HG02642 (cell line): Measurements from ENCODE around the gene ARFGEF2.
"Not testable (repeated sequence)": the region's sequence is repeated elsewhere in the genome, so short reads cannot be mapped to it uniquely, and the experiment has no call there.

ENCODE experiments used
- ATAC-seq: cut with Tn5 transposase; IDR thresholded peaks from one replicate; pipeline ENCODE4 v1.9.1; 2021; ENCODE audit warnings: mild to moderate bottlenecking; ENCODE audit not compliant: unreplicated experiment, poor library complexity

ARFGEF2 gene

DNA sequence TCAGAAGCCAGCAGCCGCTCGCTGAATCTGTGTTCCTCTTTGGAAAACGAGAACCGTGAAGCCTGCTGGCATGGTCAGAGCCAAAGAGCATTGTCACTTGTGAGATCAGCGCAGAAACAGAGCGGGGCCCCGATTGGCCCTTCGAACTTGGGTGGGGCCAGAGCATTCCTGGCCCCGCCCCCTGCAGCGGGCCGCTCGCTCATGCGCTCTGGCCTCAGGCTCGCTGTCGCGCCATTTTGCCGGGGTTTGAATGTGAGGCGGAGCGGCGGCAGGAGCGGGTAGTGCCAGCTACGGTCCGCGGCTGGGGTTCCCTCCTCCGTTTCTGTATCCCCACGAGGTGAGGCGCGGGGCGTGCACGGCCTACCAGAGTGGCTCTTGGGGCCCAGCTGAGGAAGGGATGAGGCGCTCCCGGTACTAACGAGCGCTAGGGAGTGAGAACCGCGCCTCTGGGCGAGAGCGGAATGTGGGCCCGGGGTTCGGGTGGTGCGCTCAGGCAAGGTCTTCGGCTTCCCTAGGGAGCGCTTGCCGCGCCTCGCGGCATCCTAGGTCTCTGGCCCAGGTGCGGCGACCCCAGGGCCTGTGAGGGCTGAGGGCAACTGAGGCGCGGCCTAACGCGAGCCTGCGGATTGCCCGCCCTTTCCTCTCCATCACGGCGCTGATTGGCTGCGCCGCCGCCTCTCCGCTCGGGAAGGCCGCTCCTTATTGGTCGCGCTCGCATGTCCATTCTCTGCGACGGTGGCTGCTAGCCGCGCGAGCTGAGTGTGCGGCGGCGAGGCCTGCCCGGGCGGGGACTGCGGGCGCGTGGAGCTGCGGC lies 124.8 kb downstream of the ARFGEF2 start, which contains the start of gene CSE1L:
Gene CSE1L, plus strand, starts transcription at position 226 of the 814 bp plus-strand sequence. CDS start 12,152 bp downstream, outside the sequence.
- peak; percentile 90 for ATAC-seq

DNA sequence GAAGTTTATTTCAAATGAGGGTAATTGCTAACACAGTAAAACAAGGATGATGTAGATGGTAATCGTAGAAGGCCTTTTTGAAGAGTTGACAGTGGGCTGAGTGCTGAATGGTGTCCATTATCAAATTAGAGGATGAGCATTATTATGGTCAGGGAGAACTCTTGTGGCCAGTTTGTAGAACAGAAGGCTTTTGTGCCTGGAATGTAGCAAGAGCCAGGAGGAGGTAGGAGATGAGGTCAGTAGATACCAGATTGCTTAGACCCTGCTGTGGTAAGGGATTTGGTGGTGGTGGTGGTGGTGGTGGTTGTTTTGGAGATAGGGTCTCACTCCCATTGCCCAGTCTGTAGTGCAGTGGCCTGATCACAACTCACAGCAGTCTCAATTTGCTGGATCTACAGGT lies 130.8 kb downstream of the ARFGEF2 start:
- no peak for ATAC-seq

- ATAC-seq = peak; percentile 52
Measured at GRCh38 chr20:49054056-49054643, 132.6 kb downstream of the ARFGEF2 start.

GRCh38 chr20:49063279-49063678 lies 141.8 kb downstream of the ARFGEF2 start:
- no peak for ATAC-seq

DNA sequence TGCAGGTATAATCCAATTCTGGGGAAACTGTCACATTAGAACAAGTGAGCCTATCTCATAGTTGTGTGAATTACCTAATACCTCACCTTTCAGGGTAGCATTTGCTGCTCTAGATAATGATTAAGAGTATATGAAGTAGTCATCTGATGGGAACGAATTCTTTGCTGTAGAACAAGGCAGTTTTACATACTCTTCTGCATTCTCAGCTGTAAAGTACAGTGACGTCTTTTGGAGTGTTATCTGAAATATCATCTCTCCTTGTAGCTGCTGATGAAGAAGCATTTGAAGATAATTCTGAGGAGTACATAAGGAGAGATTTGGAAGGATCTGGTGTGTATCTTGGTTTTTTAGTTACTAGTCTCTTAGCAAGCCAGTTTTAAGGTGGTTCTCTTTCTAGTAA lies 153.0 kb downstream of the ARFGEF2 start:
- ATAC-seq = no peak

- no peak for ATAC-seq
Measured at GRCh38 chr20:49078310-49078709, 156.8 kb downstream of the ARFGEF2 start.

DNA sequence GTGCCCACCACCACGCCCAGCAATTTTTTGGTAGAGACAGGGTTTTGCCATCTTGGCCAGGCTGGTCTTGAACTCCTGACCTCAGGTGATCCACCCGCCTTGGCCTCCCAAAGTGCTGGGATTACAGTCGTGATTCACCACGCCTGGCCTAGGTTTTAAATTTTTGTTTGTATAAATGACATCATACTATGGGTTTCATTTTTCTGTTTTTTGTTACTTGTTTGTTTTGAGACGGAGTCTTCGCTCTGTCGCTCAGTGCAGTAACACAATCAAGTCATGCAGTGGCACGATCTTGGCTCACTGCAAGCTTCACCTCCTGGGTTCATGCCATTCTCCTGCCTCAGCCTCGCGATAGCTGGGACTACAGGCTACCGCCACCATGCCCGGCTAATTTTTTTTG lies 160.8 kb downstream of the ARFGEF2 start:
- not testable (repeated sequence) for ATAC-seq
